HCT116 (cell line): ENCODE measurements around the gene ISCA2. TPM values are rescaled to one million over a fixed set of nuclear protein-coding genes. Genes with fewer than 3 reads are reported as not detected.

Source experiments
- ATAC-seq: fragments of 200-7000 bp; cut with Tn5 transposase; 2 replicates; pipeline ENCODE4 v1.9.1; 2020; ENCODE audit warnings: mild to moderate bottlenecking, moderate library complexity
- BruUV-seq: library from RNA; stranded (reverse); fragments of 400-500 nt; replicated peaks from 2 replicates; lab custom pipeline; 2021; lab: Mats Ljungman, UMichigan
- CTCF ChIA-PET: fragments of 300-600 bp; sonication (Branson Sonifier 250); formaldehyde crosslinking; loops from one replicate; lab custom pipeline; 2021; ENCODE audit warnings: antibody characterized with exemption; lab: Charles Lee
- POLR2A ChIA-PET: fragments of 300-600, 350-600 bp; sonication (Branson Sonifier 250); formaldehyde crosslinking; loops from one replicate; lab custom pipeline; 2021; ENCODE audit warnings: antibody characterized with exemption; lab: Charles Lee
- RAD21 ChIA-PET, 2 experiments: fragments of 300-600 bp; sonication (Branson Sonifier 250); formaldehyde crosslinking; loops; one replicate each; lab custom pipeline; 2023; ENCODE audit warnings: low total read pairs in 2 of 2; ENCODE audit not compliant: uncharacterized antibody in 2 of 2, unreplicated experiment in 2 of 2, low non-redundant PET in 1 of 2; lab: Charles Lee
- DNase-seq: peaks from one replicate; pipeline ENCODE4 v3.0.0-alpha.2; 2010; ENCODE audit warnings: low read depth, low spot score
- H2AFZ ChIP-seq: fragments of 200-600 bp; shearing (Covaris generic), sonication (generic); 2 replicates; pipeline ENCODE4 v1.6.1; 2017; ENCODE audit warnings: low read depth, mixed run types, mixed read lengths, antibody characterized with exemption, low read length; ENCODE audit not compliant: poor library complexity, severe bottlenecking
- H3K27ac ChIP-seq: 2 replicates; pipeline ENCODE4 v1.5.1; 2012; ENCODE audit warnings: low read depth, low read length
- H3K27me3 ChIP-seq: fragments of 200-600 bp; sonication (generic); 2 replicates; pipeline ENCODE4 v1.6.1; 2016; ENCODE audit warnings: mixed run types, low read length, mixed read lengths; ENCODE audit not compliant: insufficient read depth
- H3K36me3 ChIP-seq, 2 experiments: fragments of 200-500 bp in 1 of 2; fragments of 200-600 bp in 1 of 2; sonication (Bioruptor generic) in 1 of 2; sonication (generic) in 1 of 2; 2 replicates each; pipeline versions ENCODE4 v1.5.1 to v1.6.1; 2014 to 2016; ENCODE audit warnings: low read length in 2 of 2, inconsistent platforms in 1 of 2, mixed read lengths in 1 of 2, mixed run types in 1 of 2; ENCODE audit not compliant: insufficient read depth in 2 of 2, control insufficient read depth in 1 of 2
- H3K4me1 ChIP-seq, 2 experiments: fragments of 200-600 bp in 1 of 2; sonication (generic) in 1 of 2; 2 replicates each; pipeline versions ENCODE4 v1.5.1 to v1.6.1; 2012 to 2017; ENCODE audit warnings: low read length in 2 of 2, inconsistent platforms in 1 of 2, mild to moderate bottlenecking in 1 of 2, mixed read lengths in 1 of 2, mixed run types in 1 of 2, moderate library complexity in 1 of 2; ENCODE audit not compliant: insufficient read depth in 2 of 2, control insufficient read depth in 1 of 2
- H3K4me2 ChIP-seq: fragments of 200-600 bp; sonication (generic); 2 replicates; pipeline ENCODE4 v1.6.1; 2017; ENCODE audit warnings: mixed run types, low read length, mixed read lengths
- H3K4me3 ChIP-seq, 2 experiments: fragments of 200-600 bp in 1 of 2; sonication (generic) in 1 of 2; replicated peaks in 1 of 2; 2 replicates each; pipeline ENCODE4 v1.5.1; 2011 to 2016; ENCODE audit warnings: low read length in 2 of 2, control low read depth in 1 of 2, low read depth in 1 of 2, mild to moderate bottlenecking in 1 of 2, mixed read lengths in 1 of 2, mixed run types in 1 of 2
- H3K79me2 ChIP-seq: fragments of 200-600 bp; sonication (generic); 2 replicates; pipeline ENCODE4 v1.6.1; 2017; ENCODE audit warnings: mild to moderate bottlenecking, mixed run types, low read length, moderate library complexity, mixed read lengths; ENCODE audit not compliant: insufficient read depth
- H3K9ac ChIP-seq: fragments of 200-600 bp; sonication (generic); 2 replicates; pipeline ENCODE4 v1.6.1; 2016; ENCODE audit warnings: low read length, mixed read lengths
- H3K9me2 ChIP-seq: fragments of 200-600 bp; sonication (generic), shearing (Covaris generic); 2 replicates; pipeline ENCODE4 v1.6.1; 2017; ENCODE audit warnings: mixed run types, mild to moderate bottlenecking, moderate library complexity; ENCODE audit not compliant: insufficient read depth
- H3K9me3 ChIP-seq, 2 experiments: fragments of 200-500 bp in 1 of 2; fragments of 200-600 bp in 1 of 2; sonication (Bioruptor generic) in 1 of 2; sonication (generic) in 1 of 2; 2 replicates each; pipeline ENCODE4 v1.6.1; 2014 to 2017; ENCODE audit warnings: low read length in 2 of 2, mixed read lengths in 2 of 2, inconsistent platforms in 1 of 2, low read depth in 1 of 2, mild to moderate bottlenecking in 1 of 2, mixed run types in 1 of 2, moderate library complexity in 1 of 2; ENCODE audit not compliant: control insufficient read depth in 1 of 2, insufficient read depth in 1 of 2
- H4K20me1 ChIP-seq: fragments of 200-600 bp; sonication (generic), shearing (Covaris generic); 2 replicates; pipeline ENCODE4 v1.6.1; 2017; ENCODE audit warnings: mixed run types, mild to moderate bottlenecking, moderate library complexity; ENCODE audit not compliant: insufficient read depth
- CBX3 ChIP-seq: IDR thresholded peaks from 2 replicates; pipeline ENCODE4 v1.6.1; 2012; ENCODE audit warnings: low read depth
- CEBPB ChIP-seq: IDR thresholded peaks from 2 replicates; pipeline ENCODE4 v1.6.1; 2012; ENCODE audit warnings: low read depth
- EGR1 ChIP-seq: IDR thresholded peaks from 2 replicates; pipeline ENCODE4 v1.6.1; 2012; ENCODE audit warnings: low read depth
- EZH2 ChIP-seq: fragments of 200-600 bp; sonication (generic); IDR thresholded peaks from 2 replicates; pipeline ENCODE4 v1.6.1; 2017; ENCODE audit warnings: antibody characterized with exemption, mixed run types
- JUND ChIP-seq: IDR thresholded peaks from 2 replicates; pipeline ENCODE4 v1.6.1; 2012
- SIN3A ChIP-seq: IDR thresholded peaks from 2 replicates; pipeline ENCODE4 v1.6.1; 2012; ENCODE audit warnings: low read depth
- SP1 ChIP-seq: IDR thresholded peaks from 2 replicates; pipeline ENCODE4 v1.6.1; 2012; ENCODE audit warnings: low read depth
- YY1 ChIP-seq: IDR thresholded peaks from 2 replicates; pipeline ENCODE4 v1.6.1; 2011; ENCODE audit warnings: low read length, low read depth, moderate library complexity, mild to moderate bottlenecking; ENCODE audit not compliant: insufficient replicate concordance; ENCODE audit errors: extremely low read depth
- ZFX ChIP-seq: fragments of 450-650 bp; IDR thresholded peaks from 2 replicates; pipeline ENCODE4 v1.6.1; 2017
- ZNF274 ChIP-seq: fragments of 200-500 bp; sonication (Bioruptor generic); IDR thresholded peaks from 2 replicates; pipeline ENCODE4 v1.6.1; 2014; ENCODE audit warnings: mild to moderate bottlenecking, low read depth, low read length, inconsistent platforms
- intact Hi-C: fragments of 100-400 bp; cut with micrococcal nuclease; formaldehyde crosslinking; loops from 2 replicates; pipeline ENCODE4 v1.10.0; 2022
- total RNA-seq: library from RNA; stranded (reverse); gene quantifications from one replicate; pipeline ENCODE4 v1.2.1, GENCODE V29; 2021; ENCODE audit not compliant: unreplicated experiment
- TF ChIP-seq, protein P1 (sequence below): IDR thresholded peaks from 2 replicates; pipeline ENCODE4 v1.6.1; 2012

The ISCA2 gene
- total RNA-seq, 1 experiment from 2014 or later = 27.5 TPM

DNA sequence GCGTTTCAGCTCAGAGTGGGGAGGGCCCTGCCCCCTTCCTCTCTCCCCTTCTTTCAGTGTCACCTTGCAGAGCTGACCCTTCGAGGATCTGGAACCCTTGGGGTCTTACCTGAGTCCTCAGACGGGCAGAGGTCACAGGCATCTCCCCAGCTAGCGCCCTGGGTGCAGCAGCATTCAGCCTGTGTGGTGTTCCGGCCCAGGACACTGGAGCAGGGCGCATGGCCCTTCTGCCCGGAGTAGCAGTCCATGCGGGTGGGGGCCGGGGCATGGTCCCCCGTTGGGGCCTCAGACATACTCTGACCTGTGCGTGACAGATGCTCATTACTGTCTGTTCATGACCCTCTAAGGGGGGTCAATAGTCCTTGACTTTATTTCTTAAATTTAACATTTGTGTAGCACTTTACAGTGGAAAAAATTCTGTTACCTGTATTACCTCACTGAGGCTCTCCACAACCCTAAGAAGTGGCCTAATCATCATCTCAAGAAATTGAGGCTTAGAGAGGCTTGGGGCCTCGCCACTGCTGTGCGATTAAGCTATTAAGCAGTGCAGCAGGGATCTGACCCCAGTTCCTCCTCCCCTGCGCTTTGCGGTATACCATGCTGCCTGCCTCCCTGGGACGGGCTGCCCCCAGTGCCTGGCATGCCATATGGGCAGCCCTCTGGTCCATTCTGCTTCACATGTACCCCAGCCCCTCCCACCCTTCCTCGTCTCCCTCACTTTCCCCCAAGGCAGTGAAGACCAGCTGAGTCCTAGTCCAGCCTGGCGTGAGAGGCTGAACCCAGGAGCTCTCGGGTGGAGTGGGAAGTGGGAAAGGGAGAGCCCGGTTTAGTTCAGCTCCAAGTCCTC, 11.5 kb downstream of the ISCA2 start:
- ATAC-seq (no peak), DNase-seq (no peak)
- H3K27me3 ChIP-seq = no peaks in the 10 kb centered on the region
- no peaks in the 10 kb centered on the region for H3K36me3 ChIP-seq
- no peak overlapping the region for H3K9ac ChIP-seq
- TF ChIP-seq SIN3A (no peak), CBX3 (no peak), JUND (no peak), CEBPB (no peak), ZNF274 (no peak), YY1 (no peak), SP1 (no peak), EGR1 (no peak), EZH2 (no peak), ZFX (no peak)
- TF ChIP-seq, protein P1, sequence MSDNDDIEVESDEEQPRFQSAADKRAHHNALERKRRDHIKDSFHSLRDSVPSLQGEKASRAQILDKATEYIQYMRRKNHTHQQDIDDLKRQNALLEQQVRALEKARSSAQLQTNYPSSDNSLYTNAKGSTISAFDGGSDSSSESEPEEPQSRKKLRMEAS = no peak
- no TSS peak for BruUV-seq
- POLR2A ChIA-PET = no interaction called here
- H4K20me1 ChIP-seq = no peaks in the 10 kb centered on the region
- intact Hi-C loops = no loop called here
- no peaks in the 10 kb centered on the region for H3K9me3 ChIP-seq
- RAD21 ChIA-PET = no interaction called here
- H3K4me3 ChIP-seq = no peak overlapping the region
- no peaks in the 10 kb centered on the region for H3K9me2 ChIP-seq
- no peak overlapping the region for H3K4me2 ChIP-seq
- H3K27ac ChIP-seq = no peak overlapping the region
- H3K79me2 ChIP-seq = no peaks in the 10 kb centered on the region
- no peak overlapping the region for H2AFZ ChIP-seq
- CTCF ChIA-PET = interaction anchor here (0.7 to 2.1 kb wide), 2 partner anchors 10 to 12 kb away, joined by 3 to 10 read pairs; partner anchors contain the start of genes ISCA2 and NPC2
- peaks cover 0 to 17% of the 10 kb centered on the region in 2 experiments; a peak in 2 of 4 replicates for H3K4me1 ChIP-seq
